Heart left ventricle (tissue), 13 donors: ENCODE results near the gene CEP131.

ENCODE experiments used
- POLR2A ChIP-seq, 2 donors: fragments of 450-650 bp; IDR thresholded peaks; one replicate each; pipeline ENCODE4 v1.6.1; 2017; ENCODE audit warnings: antibody characterized with exemption in 2 of 2, mild to moderate bottlenecking in 2 of 2, moderate library complexity in 2 of 2
- TF ChIP-seq, protein P1 (sequence below), 12 donors: fragments of 200-600 bp; sonication (generic) in 4 of 12; IDR thresholded peaks; one replicate each; pipeline versions ENCODE4 v1.5.0 to v1.8.0; 2018 to 2022; ENCODE audit warnings: antibody characterized with exemption in 12 of 12, mild to moderate bottlenecking in 5 of 12
- donor health status: ischemic (EF 13 %, LVEDD 7.1; RV severe dilation, severe dysfunction).
- donor health status: DM: no; HTN: yes; CAD: no.
- donor health status: DM: no; HTN: no; CAD: no.
- donor health status: ischemic (EF 25% LVEDD 6.9; RV normal size, moderate dysfunction).
- donor health status: ischemic (EF 25% LVEDD 5.7; RV mildly dilated, moderate dysfunction).
- donor health status: ischemic (EF 35%, LVEDD 5.7; RV mildly dilated, moderate dysfunction).
- donor health status: nonischemic (EF 11% LVEDD 7.7; RV severe dilation, severe dysfunction).
- donor health status: DM: yes; HTN: yes; CAD: no.
- donor health status: PGD.
- donor health status: ischemic (EF 29% LVEDD 5.4; RV normal size, mild dysfunction).
- donor health status: nonischemic (EF 23%, LVEDD 6.1; RV moderate dilation, normal function).

DNA sequence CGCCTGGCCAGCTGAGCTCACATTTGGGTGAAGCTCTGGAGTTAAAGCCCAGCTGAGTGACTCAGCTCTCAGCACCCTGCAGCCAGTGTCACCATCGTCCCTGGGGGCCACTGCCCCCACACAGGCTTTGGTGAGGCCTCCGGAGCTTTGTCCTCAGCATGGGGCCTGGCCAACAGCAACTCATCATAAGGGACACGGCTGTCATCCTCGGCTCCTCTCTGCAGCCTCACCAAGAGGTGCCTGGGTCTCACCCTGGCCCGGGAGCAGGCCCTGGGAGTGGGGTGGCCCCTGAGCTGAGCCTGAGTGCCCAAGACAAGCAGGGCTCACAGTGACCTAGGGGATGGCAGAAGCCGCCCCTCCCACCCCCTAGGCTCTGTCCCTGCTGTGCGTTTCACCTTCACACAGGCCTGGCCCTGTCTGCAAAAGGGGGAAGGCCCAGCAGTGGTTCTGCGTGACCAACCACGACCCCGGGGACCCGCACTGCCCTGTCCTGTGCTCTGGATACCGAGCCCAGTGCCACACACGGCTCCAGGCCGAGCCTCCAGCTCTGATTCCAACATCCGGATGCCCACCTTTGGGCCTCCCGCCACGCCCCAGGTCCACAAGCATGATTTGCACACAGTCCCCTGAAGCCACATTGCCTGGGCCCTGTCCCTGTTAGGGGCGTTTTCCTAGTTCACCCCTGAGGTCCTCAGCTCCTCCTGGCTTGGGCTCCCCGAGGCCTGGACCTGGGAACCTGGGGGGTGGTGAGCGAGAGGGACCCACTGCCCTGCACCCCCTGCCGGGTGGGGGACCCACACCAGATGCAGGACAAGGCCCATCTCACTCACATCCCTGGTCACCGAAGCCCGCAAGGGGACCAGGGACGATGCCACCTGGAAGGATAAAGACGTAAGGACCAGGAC, 34.9 kb downstream of the CEP131 start:
- no peak for TF ChIP-seq POLR2A (IDR thresholded peaks at IDR 0.05)
- TF ChIP-seq, protein P1, sequence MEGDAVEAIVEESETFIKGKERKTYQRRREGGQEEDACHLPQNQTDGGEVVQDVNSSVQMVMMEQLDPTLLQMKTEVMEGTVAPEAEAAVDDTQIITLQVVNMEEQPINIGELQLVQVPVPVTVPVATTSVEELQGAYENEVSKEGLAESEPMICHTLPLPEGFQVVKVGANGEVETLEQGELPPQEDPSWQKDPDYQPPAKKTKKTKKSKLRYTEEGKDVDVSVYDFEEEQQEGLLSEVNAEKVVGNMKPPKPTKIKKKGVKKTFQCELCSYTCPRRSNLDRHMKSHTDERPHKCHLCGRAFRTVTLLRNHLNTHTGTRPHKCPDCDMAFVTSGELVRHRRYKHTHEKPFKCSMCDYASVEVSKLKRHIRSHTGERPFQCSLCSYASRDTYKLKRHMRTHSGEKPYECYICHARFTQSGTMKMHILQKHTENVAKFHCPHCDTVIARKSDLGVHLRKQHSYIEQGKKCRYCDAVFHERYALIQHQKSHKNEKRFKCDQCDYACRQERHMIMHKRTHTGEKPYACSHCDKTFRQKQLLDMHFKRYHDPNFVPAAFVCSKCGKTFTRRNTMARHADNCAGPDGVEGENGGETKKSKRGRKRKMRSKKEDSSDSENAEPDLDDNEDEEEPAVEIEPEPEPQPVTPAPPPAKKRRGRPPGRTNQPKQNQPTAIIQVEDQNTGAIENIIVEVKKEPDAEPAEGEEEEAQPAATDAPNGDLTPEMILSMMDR (IDR thresholded peaks at IDR 0.05) = no peak
